ENCODE data around the gene CTSA. TPM values are rescaled to one million over a fixed set of nuclear protein-coding genes. Genes with fewer than 3 reads are reported as not detected.

Gene CTSA
- total RNA-seq, 1 experiment from 2014 or later, result 109 TPM

DNA sequence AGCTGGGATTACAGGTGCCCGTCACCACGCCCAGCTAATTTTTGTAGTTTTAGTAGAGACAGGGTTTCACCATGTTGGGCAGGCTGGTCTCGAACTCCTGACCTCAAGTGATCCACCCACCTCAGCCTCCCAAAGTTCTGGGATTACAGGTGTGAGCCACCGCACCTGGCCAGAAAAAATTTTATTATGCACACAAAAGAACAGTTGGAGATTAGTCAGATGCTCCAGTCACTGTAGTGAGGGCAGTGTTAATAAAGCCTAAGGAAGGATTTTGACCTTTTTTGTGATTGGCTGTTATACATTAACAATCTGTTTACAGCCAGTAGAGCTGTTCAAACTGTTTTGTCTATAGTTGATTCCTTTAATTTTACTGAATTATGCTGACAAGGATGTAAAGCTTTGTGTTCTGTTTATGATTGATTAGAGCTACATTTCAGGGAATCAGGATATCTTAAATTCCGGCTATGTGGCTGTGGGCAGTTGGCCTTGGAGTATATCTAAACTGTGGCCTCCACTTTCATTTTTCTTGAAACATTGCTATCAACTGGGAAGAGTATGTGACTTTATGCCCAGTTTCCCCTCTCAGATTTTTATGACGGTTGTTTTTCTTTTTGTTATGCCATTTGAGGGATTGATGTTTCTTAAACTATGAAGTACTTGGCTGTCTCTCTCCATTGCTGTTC is 23.9 kb upstream of the CTSA start:
- Histone ChIP-seq H3K36me3 (ENCODE audit: control insufficient read depth in 1 of 2, insufficient read depth in 2 of 2, low read length in 2 of 2) (no peaks in the 10 kb centered on the region), H3K9me2 (ENCODE audit: insufficient read depth) (no peaks in the 10 kb centered on the region), H3K9ac (ENCODE audit: low read length) (no peak overlapping the region), H3K27ac (ENCODE audit: low read depth, low read length) (no peak overlapping the region), H3K4me1 (ENCODE audit: control insufficient read depth in 1 of 2, insufficient read depth in 2 of 2, low read length in 2 of 2) (peaks cover 0 to 10% of the 10 kb centered on the region in 2 experiments; a peak in 1 of 4 replicates), H3K4me3 (replicated peaks in 1 of 2; ENCODE audit: low read depth in 1 of 2, low read length in 2 of 2) (no peak overlapping the region), H3K4me2 (ENCODE audit: low read length) (no peak overlapping the region), H3K9me3 (ENCODE audit: control insufficient read depth in 1 of 2, insufficient read depth in 1 of 2, low read depth in 1 of 2, low read length in 2 of 2) (no peaks in the 10 kb centered on the region), H3K27me3 (ENCODE audit: insufficient read depth, low read length) (no peaks in the 10 kb centered on the region), H2AFZ (ENCODE audit: low read depth, low read length, poor library complexity, severe bottlenecking) (no peak overlapping the region), H3K79me2 (ENCODE audit: insufficient read depth, low read length) (no peaks in the 10 kb centered on the region), H4K20me1 (ENCODE audit: insufficient read depth) (no peaks in the 10 kb centered on the region)
- RAD21 ChIA-PET (ENCODE audit: low non-redundant PET in 1 of 2, low total read pairs in 2 of 2, uncharacterized antibody in 2 of 2, unreplicated experiment in 2 of 2), result no interaction called here
- intact Hi-C loops (cut with micrococcal nuclease), result no loop called here
- TF ChIP-seq, protein P1, sequence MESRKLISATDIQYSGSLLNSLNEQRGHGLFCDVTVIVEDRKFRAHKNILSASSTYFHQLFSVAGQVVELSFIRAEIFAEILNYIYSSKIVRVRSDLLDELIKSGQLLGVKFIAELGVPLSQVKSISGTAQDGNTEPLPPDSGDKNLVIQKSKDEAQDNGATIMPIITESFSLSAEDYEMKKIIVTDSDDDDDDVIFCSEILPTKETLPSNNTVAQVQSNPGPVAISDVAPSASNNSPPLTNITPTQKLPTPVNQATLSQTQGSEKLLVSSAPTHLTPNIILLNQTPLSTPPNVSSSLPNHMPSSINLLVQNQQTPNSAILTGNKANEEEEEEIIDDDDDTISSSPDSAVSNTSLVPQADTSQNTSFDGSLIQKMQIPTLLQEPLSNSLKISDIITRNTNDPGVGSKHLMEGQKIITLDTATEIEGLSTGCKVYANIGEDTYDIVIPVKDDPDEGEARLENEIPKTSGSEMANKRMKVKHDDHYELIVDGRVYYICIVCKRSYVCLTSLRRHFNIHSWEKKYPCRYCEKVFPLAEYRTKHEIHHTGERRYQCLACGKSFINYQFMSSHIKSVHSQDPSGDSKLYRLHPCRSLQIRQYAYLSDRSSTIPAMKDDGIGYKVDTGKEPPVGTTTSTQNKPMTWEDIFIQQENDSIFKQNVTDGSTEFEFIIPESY (IDR thresholded peaks at IDR 0.05; ENCODE audit: extremely low read depth, insufficient replicate concordance, low read length), result no peak
- TF ChIP-seq EZH2phosphoT487 (IDR thresholded peaks at IDR 0.05; ENCODE audit: borderline replicate concordance) (no peak), FOSL1 (IDR thresholded peaks at IDR 0.05; ENCODE audit: low read depth) (no peak), EZH2 (IDR thresholded peaks at IDR 0.05) (no peak), POLR2A (IDR thresholded peaks at IDR 0.05; ENCODE audit: borderline replicate concordance, extremely low read depth, insufficient read depth, insufficient read length) (no peak), SRF (IDR thresholded peaks at IDR 0.05; ENCODE audit: low read depth) (no peak), JUND (IDR thresholded peaks at IDR 0.05) (no peak), POLR2AphosphoS5 (IDR thresholded peaks at IDR 0.05; ENCODE audit: low read depth, low read length) (no peak), SIN3A (IDR thresholded peaks at IDR 0.05; ENCODE audit: low read depth) (no peak), CEBPB (IDR thresholded peaks at IDR 0.05; ENCODE audit: low read depth) (no peak), EGR1 (IDR thresholded peaks at IDR 0.05; ENCODE audit: low read depth) (no peak), YY1 (IDR thresholded peaks at IDR 0.05; ENCODE audit: extremely low read depth, insufficient replicate concordance, low read depth, low read length) (no peak), TCF7L2 (IDR thresholded peaks at IDR 0.05; ENCODE audit: borderline replicate concordance, extremely low read depth, insufficient read depth, insufficient read length) (no peak)
- TF ChIP-seq, protein P2, sequence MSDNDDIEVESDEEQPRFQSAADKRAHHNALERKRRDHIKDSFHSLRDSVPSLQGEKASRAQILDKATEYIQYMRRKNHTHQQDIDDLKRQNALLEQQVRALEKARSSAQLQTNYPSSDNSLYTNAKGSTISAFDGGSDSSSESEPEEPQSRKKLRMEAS (IDR thresholded peaks at IDR 0.05), result no peak
- TF ChIP-seq, protein P3, sequence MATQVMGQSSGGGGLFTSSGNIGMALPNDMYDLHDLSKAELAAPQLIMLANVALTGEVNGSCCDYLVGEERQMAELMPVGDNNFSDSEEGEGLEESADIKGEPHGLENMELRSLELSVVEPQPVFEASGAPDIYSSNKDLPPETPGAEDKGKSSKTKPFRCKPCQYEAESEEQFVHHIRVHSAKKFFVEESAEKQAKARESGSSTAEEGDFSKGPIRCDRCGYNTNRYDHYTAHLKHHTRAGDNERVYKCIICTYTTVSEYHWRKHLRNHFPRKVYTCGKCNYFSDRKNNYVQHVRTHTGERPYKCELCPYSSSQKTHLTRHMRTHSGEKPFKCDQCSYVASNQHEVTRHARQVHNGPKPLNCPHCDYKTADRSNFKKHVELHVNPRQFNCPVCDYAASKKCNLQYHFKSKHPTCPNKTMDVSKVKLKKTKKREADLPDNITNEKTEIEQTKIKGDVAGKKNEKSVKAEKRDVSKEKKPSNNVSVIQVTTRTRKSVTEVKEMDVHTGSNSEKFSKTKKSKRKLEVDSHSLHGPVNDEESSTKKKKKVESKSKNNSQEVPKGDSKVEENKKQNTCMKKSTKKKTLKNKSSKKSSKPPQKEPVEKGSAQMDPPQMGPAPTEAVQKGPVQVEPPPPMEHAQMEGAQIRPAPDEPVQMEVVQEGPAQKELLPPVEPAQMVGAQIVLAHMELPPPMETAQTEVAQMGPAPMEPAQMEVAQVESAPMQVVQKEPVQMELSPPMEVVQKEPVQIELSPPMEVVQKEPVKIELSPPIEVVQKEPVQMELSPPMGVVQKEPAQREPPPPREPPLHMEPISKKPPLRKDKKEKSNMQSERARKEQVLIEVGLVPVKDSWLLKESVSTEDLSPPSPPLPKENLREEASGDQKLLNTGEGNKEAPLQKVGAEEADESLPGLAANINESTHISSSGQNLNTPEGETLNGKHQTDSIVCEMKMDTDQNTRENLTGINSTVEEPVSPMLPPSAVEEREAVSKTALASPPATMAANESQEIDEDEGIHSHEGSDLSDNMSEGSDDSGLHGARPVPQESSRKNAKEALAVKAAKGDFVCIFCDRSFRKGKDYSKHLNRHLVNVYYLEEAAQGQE (IDR thresholded peaks at IDR 0.05; ENCODE audit: low read depth), result no peak
- TF ChIP-seq, protein P4, sequence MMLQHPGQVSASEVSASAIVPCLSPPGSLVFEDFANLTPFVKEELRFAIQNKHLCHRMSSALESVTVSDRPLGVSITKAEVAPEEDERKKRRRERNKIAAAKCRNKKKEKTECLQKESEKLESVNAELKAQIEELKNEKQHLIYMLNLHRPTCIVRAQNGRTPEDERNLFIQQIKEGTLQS (IDR thresholded peaks at IDR 0.05), result no peak
- TF ChIP-seq, protein P5, sequence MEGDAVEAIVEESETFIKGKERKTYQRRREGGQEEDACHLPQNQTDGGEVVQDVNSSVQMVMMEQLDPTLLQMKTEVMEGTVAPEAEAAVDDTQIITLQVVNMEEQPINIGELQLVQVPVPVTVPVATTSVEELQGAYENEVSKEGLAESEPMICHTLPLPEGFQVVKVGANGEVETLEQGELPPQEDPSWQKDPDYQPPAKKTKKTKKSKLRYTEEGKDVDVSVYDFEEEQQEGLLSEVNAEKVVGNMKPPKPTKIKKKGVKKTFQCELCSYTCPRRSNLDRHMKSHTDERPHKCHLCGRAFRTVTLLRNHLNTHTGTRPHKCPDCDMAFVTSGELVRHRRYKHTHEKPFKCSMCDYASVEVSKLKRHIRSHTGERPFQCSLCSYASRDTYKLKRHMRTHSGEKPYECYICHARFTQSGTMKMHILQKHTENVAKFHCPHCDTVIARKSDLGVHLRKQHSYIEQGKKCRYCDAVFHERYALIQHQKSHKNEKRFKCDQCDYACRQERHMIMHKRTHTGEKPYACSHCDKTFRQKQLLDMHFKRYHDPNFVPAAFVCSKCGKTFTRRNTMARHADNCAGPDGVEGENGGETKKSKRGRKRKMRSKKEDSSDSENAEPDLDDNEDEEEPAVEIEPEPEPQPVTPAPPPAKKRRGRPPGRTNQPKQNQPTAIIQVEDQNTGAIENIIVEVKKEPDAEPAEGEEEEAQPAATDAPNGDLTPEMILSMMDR (IDR thresholded peaks at IDR 0.05 in 2 of 3, conservative IDR thresholded peaks at IDR 0.05 in 1 of 3; ENCODE audit: borderline replicate concordance in 1 of 3, insufficient read depth in 1 of 3, low read depth in 2 of 3, low read length in 2 of 3), result no peak
- CTCF ChIA-PET, result no interaction called here
- BruUV-seq (replicated peaks), result no TSS peak
- DNase-seq (ENCODE audit: low read depth, low spot score), result no peak
- POLR2A ChIA-PET, result interaction anchor here (0.7 kb wide), 1 partner anchor 29 kb away, joined by 3 read pairs; no protein-coding TSS in a partner anchor
- no peak for ATAC-seq
